Activated naive CD4-positive, alpha-beta T cell (primary cell): ENCODE results near the gene SMAD3.
"Not testable (repeated sequence)": the region's sequence is repeated elsewhere in the genome, so short reads cannot be mapped to it uniquely, and the experiment has no call there.

Experiments
- DNase-seq, 4 experiments: peaks; one replicate each; lab custom pipeline; 2025; lab: John Stamatoyannopoulos, UW

The SMAD3 gene

GRCh38 chr15:67063689-67064606 lies 1.5 kb upstream of the SMAD3 start:
- no peak for DNase-seq

- peak in 1 of 4 experiments; percentile 34 for DNase-seq
Measured at GRCh38 chr15:67064607-67065530, 533 bp upstream of the SMAD3 start.

GRCh38 chr15:67066041-67066958 lies 898 bp downstream of the SMAD3 start:
- DNase-seq: peak in 2 of 4 experiments; percentile 18 to 29

DNA sequence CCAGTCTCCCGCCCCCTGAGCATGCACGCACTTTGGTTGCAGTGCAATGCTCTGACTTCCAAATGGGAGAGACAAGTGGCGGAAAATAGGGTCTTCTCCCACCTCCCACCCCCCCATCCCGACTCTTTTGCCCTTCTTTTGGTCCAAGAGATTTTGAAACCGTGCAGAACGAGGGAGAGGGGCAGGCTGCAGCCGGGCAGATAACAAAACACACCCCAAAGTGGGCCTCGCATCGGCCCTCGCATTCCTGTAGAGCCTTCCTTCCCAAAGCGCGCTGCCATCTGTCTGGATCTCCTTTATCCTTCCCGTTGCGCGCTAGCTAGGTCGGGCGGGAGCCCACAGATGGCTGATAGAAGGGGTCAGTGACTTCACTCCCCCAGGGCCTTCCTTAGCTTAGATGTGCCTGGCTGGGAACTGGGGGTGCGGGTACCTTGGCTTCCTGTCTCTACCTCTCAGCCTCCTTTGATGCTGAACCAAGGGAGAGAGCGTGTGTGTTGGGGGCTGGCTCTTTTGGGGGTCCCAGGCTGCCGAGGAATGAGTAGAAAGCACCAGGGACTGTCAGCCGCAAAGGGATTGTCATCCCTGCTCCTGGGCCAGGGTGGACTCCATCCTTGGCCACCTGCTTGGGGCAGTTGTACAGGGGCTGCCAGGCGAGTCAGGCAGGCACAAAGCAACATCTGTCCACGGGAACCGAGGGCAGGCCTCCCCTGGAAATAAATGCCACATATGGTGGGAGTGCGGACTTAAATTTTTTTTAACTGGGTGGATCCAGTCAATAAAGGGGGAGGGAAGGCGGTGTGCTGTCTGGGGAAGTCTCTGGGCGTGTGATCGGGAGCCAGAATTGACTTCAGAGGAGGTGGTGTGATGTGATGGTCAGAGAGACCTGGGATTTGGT lies 1.8 kb downstream of the SMAD3 start:
- DNase-seq: no peak

GRCh38 chr15:67067930-67068551 lies 2.6 kb downstream of the SMAD3 start:
- DNase-seq: no peak

GRCh38 chr15:67068710-67069400 lies 3.5 kb downstream of the SMAD3 start:
- DNase-seq: no peak

DNA sequence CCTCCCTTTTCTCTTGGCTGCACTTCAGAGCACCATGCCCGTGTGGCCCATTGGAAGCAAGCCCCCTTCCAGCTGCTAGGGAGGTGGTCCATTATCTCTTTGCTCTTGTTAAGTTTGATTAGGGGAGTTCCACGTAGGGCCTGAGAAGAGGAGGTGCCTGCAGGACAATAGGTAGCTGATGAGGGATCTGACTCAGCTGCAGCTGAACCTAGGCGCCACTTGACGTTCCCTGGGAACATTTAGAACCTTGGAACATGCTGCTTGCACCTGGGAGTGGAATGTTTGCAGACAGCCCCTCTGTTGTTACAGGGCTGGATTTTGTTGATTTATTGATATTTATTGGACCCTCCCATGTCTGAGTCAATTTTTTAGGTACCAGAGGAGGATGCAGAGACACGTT lies 4.7 kb downstream of the SMAD3 start:
- DNase-seq: no peak

DNA sequence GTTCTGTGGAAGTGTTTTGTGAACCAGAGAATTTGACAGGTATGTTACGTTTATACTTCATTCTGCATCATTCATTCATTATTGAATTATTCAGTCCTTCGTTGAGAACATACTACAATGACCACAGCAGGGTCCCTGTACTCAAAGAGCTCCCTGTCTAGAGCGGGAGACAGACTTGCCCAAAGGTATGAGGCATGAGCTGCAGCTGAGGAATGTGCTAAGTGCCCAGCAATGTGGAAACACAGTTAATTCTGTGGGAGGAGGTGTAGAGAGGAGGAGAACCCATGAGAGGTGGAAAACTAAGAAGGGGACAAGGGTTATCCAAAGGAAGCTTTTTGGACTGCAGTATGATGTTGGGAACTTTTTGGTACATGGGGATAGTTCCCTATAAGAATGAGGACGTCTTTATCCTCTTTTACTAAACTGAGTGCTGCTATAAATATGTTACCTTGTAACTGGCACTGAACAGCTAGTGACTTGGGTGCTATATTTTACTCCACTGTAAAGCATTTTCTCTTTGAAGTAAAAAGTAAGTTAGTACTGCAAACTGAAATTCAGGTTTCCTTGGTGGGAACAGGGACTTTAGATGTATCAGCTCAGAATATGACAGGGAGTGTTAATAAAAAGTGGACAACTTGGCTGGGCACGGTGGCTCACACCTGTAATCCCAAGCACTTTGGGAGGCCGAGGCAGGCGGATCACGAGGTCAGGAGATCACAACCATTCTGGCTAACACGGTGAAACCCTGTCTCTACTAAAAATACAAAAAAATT lies 5.7 kb downstream of the SMAD3 start:
- DNase-seq: no peak

GRCh38 chr15:67072442-67072841 lies 7.0 kb downstream of the SMAD3 start:
- no peak for DNase-seq

GRCh38 chr15:67072958-67073357 lies 7.6 kb downstream of the SMAD3 start:
- no peak for DNase-seq

- no peak for DNase-seq
Measured at GRCh38 chr15:67074886-67075229, 9.5 kb downstream of the SMAD3 start.

DNA sequence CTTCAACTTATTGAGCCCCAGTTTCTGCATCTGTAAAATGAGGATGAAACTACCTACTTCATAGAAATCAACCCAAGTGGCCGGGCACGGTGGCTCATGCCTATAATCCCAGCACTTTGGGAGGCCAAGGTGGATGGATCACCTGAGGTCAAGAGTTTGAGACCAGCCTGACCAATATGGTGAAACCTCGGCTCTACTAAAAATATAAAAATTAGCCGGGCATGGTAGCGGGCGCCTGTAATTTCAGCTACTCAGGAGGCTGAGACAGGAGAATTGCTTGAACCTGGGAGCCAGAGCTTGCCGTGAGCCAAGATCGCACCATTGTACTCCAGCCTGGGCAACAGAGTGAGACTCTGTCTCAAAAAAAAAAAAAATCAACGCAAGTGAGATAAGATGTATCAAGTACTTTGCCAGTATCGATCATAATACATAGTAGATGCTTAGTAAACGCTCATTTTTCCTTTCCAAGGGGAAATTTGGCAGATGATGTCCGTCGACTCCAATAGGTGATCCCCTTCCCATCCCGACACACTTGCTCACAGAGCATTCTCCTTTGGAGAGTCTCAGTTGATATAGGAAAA lies 10.2 kb downstream of the SMAD3 start:
- DNase-seq: not testable (repeated sequence)

- no peak for DNase-seq
Measured at GRCh38 chr15:67076147-67076843, 10.9 kb downstream of the SMAD3 start.

DNA sequence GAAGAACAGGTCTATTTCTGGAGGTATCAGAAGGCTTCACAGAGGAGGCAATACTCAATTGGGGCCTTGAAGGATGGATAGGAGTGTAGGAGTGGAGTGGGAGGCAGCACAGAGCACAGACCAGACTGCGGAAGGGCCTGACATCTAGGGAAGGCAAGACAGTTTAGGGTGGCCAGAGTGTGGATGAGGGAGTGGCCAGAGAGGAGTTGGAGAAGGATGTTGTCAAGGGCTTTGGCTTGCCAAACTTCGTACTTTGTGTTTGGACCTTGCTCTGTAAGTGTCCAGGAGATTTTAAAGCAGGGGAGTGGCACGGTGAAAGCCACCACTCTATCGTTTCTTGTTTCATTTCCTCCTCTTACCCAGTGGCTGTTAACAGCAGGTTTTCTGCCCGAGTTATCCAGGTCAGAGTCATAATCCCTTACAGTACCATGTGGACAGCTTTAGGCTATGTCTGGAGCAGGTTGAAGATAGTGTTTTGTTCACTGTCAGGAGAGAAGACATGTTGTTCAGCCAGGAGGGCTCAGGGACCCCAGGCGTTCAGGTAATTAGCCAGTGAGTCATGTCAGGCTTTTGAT lies 12.3 kb downstream of the SMAD3 start:
- DNase-seq: no peak

DNA sequence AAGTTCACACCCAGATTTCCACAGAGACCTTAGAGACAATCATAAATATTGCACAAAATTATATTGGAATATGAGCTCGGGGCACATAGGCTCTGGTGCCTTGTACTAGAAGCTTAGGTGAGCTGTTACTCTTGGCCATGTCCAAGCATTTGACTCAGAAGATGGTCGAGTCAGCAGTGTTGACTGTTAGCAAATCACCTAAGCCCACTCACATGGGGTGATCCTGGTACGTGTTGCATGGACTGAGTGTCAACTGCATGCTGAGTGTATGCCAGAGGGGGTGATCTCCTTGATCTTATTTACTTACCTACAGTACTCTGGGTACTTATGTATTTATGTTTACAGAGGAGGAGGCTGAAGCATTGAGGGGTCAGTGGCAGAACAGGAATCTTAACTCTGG lies 14.0 kb downstream of the SMAD3 start:
- DNase-seq: no peak

- DNase-seq: no peak
Measured at GRCh38 chr15:67080118-67080899, 14.9 kb downstream of the SMAD3 start.
